ENCODE measurements around the gene CPNE4.
"Not testable (repeated sequence)": the region's sequence is repeated elsewhere in the genome, so short reads cannot be mapped to it uniquely, and the experiment has no call there.

Gene CPNE4

DNA sequence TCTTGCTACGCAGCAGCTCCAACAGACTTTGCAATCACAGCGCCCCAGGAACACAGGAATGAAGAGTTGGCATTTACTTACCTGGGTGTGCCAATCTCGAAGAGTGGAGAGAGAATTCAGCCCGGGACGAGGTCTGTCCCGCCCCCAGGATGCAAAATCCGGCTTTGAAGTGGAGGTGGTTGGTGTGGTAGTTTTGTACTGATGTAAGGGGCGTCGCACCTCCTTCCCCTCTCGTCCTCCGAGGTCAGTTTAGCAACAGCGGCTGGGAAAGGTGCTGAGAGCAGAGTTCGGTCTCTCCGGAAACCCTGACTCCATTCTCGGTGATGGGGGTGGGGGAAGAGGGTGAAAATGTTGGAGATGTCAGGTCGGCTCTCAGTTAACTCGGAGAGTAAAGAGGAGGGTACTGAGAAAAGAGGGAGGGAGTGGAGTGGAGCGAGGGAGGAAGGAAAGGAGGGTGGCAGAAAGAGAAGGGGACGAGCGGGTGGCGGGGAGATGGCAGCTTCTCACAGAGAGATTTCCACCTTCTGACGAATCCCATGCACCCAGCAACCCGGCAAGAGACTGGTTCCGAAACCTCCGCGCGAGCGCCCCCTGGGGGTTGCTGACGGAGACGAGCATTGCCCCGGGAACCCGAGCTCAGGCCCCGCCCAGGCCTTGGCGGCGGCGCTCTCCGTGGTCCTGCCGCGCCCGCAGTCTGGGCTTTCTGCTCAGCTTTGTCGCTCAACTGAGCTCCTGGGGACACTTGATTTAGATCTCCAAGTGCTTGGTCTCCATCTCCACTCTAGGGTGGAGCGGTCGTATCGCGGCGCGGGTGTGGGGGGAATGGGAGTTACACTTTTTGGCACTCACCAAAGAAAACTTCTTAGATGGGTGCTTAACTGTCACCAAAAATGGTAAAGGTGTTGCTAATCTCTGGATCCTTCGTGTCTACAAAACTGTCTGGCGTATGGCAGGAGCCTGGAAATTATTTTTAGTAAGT, at the start of gene CPNE4:
TSS of gene CPNE4 (minus strand) at position 529 of the 979 bp plus-strand sequence.
- DNase-seq: peak in 2 of 4 experiments; percentile 1 to 11

DNA sequence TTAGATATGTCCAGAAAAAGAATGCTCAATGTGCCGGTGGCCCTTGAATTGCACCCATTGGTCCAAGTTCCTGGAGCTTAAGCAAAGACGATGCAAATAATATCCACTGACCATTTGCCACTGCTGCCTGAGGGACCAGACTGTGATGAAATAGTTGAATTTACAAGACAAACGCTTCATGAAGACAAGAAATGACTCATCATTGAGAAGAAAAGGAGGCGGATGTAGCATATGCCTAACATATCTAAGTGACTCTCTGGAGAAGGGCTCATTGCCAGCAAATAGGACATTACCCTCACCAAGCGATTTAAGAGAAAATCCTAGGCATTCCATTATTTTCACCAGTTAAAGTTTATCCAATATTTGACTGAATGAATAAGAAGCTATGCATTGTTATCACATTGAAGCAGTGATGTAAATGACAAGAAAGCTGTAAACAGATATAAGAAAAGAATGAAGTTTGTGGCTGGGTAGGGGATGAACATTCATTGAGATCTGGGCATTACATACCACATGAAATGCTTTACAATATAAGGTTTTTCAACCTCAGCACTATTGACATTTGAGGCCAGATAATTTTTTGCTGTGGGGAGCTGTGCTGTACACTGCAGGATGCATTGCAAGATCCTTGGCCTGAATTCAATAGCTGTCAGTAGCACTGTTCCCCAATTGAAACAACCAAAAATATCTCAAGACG, 48.9 kb upstream of the CPNE4 start:
- no peak for DNase-seq

DNA sequence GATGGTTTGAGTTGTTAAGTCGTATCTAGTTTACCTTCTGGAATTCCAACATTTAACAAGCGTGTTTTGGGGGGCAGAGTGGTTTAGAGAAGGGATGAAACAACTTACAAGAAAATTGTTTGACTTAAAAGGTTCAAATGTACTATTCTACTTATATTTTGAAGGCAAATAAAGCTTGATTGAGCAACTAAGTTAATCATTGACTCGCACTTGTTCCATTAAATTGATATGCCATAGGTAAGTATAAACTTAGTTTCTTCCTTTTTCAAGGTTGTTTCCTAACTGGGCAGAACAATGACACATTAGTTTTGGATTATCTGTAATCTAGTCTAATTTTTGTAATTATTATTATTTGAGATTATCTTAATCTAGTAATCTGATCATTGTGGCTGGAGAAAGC, 48.3 kb upstream of the CPNE4 start:
- DNase-seq: no peak

DNA sequence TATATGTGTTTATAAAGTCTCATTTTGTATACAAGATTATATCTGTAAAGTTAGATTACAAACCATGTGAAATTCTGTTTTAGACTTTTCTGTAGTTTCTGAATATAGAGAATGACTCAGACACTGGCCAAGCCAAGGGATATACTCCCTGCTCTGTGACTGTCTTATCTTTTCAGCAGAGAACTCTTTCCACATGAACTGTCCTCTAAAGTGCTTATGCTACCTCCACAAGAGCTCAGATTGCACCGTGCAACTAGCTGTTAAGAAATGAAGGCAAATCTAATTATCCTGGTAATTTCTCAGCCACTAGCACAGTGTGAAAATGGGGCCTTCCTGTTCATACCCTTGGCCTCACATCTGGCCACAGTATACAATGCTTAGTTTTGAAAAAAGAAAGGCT, 44.3 kb upstream of the CPNE4 start:
- DNase-seq: no peak

DNA sequence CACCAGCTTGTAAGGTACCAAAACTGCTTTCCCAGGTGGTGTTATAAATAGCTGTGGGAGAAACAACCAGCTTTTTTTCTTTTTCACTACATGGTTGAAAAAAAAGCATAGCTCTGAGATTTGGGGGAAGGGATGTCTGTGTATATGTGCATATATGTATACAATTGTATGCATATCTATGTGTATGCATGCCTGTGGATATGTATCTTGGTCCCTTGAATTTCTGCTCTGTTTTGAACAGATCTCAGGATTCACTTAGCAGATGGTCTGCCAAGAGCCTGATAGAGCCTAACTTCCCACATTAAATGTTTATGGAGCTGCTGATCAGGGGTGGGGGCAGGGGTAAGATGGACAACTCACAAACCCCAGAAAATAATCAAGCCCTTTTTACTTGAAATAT, 39.0 kb upstream of the CPNE4 start:
- DNase-seq: no peak

DNA sequence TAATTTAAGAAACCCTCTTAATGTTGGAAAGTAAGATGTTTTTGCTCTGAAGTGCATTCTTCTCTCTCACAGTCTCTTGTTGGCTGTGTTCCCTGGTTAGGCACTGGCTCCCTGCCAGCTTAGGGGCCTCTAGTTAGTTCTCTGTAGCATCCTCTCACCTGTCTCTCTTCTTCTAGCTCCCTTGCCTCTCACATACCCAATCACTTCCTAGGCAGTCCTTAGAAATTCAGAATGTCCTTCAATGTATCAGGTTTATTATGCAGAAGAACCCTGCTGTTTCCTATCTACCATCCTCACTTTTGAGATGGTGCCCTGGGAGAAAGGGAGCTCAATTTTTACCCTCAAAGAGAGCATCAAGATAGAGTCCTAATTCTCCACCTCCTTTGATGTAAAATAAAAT, 36.2 kb upstream of the CPNE4 start:
- DNase-seq: no peak

DNA sequence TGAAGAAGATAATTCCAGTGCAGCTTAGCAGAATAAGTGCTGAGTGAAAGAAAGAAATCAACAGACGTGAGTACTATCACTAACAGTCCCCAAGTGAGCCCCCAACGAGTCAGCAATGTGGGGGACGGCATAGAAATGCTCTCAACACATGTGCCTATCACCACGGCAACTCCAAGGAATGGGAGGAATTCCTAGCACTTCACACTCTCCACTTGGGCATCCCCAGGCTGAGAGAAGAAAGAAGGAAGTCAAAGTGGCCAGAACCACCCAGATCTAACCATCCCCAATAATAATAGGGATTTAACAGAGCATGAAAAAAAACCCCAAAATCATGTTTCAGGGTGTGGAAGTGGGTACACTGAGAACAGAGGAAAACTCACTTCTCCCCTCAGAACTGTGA, 29.3 kb upstream of the CPNE4 start:
- DNase-seq: no peak

DNA sequence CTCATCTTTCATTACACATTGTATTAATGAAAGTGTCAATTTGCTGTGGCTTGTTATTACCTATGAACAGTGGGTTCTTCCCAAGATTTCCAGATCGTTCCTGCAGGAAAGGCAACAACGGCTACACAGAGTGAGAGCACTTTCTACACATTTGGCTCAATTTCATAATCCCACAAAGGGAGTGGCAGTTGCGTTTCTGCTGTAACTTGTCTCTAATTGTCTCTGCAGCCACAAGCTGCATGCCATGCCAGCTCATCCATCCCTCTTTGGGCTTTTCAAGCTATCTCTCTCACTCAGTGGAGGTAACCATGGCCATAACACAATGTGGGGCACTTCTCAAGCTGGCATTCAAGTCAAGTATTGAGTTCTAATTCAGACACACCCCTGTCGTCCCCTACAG, 27.7 kb upstream of the CPNE4 start:
- no peak for DNase-seq

DNA sequence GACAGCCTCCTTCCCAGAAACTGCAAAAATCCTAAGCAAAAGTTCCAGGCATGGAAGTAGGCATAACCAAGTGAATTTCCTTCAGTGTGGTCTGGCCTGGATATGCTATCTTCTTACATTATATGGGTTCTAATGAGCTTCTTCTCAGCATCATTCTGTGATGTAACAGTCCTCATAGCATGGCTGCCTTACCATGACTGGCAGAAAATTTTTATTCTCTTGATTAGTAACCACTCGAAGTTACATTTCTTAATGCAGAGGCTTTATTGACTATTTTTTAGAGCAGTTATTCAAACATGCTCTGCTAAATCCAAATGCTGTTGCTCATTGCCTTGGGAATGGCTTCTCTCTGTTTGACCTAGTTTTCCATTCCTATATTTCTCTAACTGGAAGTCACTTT, 21.1 kb upstream of the CPNE4 start:
- DNase-seq: no peak

DNA sequence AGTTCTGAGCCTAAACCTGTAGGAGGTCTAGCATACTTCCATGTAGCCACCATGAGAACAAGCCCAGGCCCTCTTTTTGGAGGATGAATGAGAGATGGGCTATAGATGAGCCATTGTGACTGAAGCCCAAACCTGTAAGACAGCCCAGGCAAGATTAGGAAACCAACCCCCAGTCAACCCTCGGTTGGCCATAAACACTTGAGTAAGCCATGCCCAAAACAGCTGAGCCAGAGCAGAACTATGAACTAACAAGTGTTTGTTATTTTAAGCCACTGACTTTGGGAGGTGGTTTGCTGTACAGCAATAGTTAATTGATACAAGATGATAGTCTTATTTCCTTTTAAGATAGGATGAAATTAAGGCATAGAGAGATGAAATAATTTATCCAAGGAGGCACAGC, 12.4 kb upstream of the CPNE4 start:
- no peak for DNase-seq

DNA sequence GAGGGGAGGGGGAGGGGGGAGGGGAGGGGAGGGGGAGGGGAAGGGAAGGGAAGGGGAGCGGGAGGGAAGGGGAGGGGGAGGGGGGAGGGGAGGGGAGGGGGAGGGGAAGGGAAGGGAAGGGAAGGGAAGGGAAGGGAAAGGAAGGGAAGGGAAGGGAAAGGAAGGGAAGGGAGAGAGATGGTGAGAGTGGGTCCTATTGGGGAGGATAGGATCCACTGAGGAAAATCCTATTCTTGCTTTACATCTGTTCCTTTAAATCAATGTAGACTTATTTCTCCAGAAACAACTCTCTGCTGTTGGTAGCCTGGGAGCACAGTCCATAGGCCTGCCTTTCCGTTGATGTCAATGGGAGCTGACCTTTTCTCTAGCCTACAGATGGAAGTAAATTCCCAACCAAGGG, 10.1 kb upstream of the CPNE4 start:
- DNase-seq: not testable (repeated sequence)

DNA sequence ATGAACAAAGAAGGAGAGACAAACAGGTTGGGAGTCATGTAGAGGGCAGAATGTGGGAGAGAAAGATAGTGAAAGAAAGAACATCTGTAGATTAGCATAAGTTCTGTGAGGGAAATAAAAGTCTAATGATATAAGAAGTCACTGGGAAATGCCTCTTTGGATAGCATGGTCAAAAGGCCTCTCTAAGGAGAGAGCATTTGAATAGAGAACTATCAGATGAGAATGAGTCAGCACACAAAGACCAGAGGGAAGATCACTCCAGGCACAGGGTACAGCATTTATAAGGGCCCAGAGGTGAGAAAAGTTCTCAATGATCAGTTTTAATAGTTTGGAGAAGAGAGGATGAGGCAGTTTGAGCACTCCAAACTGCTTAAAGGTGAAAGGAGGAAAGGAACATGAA, 7.9 kb upstream of the CPNE4 start:
- DNase-seq: no peak

DNA sequence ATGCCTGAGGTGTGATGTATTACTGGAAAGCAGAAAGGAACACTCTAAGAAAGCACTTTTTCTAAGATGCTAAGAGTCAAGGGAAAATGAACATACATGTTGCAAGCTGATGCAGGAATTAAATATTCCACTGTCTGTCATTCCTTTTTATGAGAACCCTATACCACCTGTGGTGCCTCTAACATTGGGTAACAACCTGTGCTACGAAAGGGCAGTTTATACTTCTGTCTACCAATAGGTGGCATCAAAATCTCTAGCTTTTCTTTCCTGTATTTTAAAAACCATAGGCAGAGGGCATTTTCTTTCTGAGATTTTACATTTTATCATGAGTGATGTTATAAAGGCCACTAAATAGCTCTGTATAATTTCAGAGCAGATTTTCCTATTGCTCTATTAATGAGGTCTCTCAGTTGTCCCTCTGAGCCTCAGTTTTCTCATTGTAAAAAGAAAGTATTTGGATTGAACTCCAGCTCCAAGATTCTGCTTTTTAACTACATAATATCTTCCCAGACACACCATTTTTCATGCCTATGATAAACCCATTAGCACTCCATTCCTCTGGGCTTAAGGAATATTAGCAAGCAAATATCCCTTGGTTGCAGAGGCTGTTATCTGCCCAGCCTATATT, 3.5 kb upstream of the CPNE4 start:
- DNase-seq: no peak

DNA sequence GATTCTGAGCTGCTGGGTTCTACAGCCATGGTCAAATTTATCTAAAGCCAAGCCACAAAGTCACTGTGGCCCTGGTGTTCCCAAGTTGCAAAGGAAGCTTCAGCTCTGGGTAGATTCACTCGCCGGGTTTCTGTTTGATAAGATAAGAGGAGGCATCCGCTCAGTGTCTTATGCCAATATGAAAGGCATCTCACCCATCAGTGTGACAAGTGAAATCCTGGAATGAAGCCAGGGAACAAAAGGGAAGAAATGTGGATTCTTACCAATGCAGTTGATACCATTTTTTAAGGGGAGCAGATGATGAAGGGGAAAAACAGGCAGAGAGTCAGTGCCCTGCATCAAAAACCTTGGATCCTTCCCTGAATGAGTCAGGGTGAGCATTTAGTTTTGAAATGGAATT, 2.8 kb upstream of the CPNE4 start:
- no peak for DNase-seq

DNA sequence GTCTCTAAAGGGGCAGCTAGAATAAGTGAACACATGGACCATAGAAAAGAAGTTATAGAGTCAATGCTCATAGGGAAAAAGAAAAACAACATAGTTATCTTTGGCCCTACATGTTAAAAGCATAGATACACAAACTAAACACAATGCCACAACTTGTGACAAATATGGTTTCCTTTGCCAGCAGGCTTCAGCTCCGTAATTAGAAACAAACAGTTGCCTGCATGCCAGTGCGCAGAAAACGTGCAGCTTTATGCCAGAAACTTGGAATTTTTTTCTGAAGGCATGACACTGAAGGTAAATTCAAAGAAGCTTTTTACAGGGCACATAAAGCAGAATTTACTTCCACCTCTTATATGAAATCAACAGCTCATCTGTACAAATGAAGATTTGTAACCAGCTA, 2.2 kb upstream of the CPNE4 start:
- DNase-seq: no peak

DNA sequence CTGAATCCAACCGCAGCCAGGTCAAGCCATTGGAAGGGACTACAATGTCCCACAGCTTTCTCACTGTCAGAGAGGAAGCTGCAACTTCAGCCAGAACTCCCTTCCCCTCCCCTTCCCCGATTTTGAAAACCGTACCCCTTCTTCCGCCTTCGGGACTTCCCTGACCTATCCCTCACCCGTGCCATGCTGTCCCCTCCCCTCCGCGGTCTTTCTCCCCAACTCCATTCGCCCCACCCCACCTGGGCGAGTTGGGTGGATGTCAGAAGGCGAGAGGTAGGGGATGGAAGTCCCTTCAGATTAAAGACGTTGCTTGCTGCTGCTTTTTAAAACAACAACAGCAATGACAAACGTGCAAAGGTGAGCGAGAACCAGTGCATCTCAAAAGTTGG, 723 bp downstream of the CPNE4 start:
- DNase-seq: no peak

DNA sequence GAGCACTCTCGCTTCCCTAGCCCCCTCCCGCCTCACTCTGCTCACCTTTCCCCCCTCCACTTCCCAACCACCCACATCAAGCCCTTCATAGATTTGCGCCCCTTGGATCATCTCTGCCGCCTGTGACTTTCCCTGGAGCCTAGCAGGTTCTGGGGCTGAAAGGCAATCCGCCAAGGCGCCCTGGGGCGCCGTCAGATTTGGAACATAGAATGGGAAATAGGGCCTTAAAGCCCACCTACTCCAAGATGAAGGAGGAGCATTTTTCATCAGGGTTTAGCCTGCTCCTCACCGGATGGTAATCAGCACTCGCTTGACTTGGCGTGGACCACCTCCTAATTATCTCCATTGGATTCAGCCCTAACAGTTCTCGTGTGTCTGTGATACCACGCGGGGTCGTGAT, 1.3 kb downstream of the CPNE4 start:
- no peak for DNase-seq

DNA sequence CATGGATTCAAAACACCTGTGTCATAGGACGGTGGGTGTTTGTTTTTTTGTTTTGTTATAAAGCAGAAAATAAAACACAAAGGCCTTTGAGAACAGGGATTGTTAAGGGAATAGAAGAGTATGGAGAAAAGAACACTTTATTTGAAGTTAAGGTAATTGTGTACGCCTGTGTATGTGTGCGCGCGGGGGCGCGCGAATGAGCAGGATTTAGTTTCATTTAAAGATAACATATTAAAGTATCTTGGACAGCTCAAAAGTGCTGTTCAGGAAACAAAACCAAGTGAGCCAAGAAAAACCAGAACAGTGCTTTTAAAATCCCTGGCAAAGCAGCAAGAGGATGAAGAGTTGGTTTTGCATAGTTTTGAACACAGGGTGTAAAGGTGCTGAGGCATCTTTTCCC, 1.9 kb downstream of the CPNE4 start:
- no peak for DNase-seq

DNA sequence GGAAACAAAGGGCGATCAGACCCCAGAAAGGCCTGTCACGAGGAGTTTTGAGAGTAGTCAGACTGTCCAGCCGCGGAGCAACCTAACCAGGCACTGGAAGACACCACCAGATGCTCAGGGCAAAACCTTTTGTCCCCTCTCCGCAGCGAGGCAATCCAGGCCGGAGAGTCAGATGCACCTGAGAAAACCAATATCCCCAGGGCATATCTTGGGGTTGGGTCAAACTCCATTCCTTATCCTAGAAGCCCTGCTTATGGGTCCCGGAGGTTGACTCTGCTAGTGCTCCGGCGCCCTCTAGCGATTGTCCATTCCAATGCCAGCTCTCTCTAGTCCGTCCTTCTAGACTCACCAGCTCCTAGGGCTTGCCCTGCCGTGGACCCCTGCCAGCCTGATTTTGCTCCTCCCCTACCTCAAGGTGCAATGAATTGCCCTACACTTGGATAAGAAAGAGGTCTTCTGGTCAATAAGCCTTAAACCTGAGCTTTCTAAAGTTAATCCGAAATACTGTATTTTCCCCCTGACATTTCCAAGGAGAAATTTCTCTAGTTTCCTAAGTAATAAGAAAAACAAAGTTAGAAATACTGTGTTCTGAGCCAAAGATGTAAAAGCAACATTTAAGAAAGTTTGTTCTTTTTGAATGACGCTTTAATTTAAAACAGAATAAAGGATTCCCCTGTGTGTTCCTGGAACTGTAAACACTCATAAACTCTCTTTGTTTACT, 5.5 kb downstream of the CPNE4 start:
- DNase-seq: peak in 2 of 4 experiments; percentile 13 to 14

DNA sequence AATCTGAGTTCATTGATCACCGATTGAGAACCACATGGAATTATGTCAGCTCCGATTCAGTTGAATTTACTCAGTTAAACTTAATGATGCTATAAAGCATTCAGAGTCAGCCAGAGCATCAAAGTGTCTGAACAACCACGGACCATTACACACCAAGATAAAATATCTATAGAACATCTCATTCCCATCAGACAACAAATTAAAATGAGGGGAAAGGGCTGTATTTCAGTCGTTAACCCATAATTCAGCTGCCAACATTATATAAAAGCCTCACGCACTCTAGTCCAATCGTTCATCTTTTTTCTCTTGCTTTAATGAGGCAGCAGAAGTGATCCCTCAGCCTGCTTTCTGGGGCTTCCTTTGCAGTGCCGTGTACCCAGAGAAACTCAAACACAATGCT, 11.9 kb downstream of the CPNE4 start:
- no peak for DNase-seq

DNA sequence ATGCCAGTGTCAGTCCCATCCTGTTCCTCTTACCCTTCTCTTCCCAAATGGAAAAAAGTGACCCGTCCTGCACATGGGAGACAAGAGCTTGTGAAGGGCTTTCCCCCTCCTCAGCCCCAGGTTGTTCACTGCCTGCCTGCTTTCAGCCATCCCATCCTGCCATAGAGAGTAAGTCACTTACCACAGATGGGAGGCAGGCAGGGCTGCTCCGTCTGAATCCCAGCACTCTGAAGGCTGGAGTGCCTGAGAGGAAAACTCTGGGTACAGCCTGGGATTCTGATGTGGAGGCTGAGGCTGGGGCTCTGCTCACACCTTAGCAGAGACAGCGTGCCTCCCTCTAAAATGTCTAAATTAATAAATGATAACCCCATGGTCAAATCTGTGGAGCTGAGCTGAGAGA, 14.8 kb downstream of the CPNE4 start:
- DNase-seq: no peak

DNA sequence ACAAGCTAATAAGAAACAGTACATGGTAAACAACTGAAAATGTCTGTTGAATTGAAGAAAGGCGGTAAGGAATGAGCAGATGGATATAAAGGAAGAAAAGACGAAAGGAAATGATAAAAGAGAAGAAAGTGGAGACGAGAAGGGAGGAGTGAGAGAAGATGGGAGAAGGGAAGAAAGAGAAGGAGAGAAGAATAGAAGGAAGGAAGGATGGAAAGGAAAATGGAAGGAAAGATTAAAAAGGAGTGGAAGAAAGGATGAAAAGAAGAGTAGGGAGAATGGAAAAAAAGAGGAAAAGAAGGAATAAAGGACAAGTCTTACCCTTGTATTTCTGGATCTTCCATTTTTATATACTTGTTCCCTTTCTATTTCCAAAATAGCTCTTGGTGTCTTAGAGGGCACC, 17.7 kb downstream of the CPNE4 start:
- no peak for DNase-seq

All from activated CD4-positive, CD25-positive, alpha-beta regulatory T cell (primary cell).